SK-N-SH treated with all-trans-retinoic acid at 6 μM for 48 hours (cell line): ENCODE results near the gene CTBP2.

Source experiments
- ATAC-seq: fragments of 200-7000 bp; cut with Tn5 transposase; 3 replicates; pipeline ENCODE4 v1.9.1; 2020; ENCODE audit warnings: mild to moderate bottlenecking, moderate library complexity
- ARNTL ChIP-seq: fragments of 450-650 bp; formaldehyde crosslinking; IDR thresholded peaks from 2 replicates; pipeline ENCODE4 v1.5.0; 2020; ENCODE audit warnings: low read depth, mild to moderate bottlenecking, moderate library complexity, borderline replicate concordance
- BACH2 ChIP-seq: fragments of 250-450 bp; sonication (Bioruptor Pico); IDR thresholded peaks from 2 replicates; pipeline ENCODE4 v1.9.0; 2021; ENCODE audit warnings: mild to moderate bottlenecking, borderline replicate concordance
- ESRRG ChIP-seq: fragments of 250-450 bp; sonication (Bioruptor Pico); IDR thresholded peaks from 2 replicates; pipeline ENCODE4 v1.6.1; 2021; ENCODE audit warnings: mild to moderate bottlenecking
- GLIS3 ChIP-seq: fragments of 250-450 bp; sonication (Bioruptor Pico); IDR thresholded peaks from 2 replicates; pipeline ENCODE4 v1.5.0; 2020; ENCODE audit warnings: mild to moderate bottlenecking, moderate library complexity
- ISL1 ChIP-seq: fragments of 250-450 bp; sonication (Bioruptor Pico); IDR thresholded peaks from 2 replicates; pipeline ENCODE4 v2.1.2; 2022; ENCODE audit warnings: mild to moderate bottlenecking, moderate library complexity
- OSR1 ChIP-seq: fragments of 250-450 bp; sonication (Bioruptor Pico); IDR thresholded peaks from 2 replicates; pipeline ENCODE4 v1.8.0; 2022; ENCODE audit warnings: moderate library complexity, mild to moderate bottlenecking, inconsistent platforms
- SNAI2 ChIP-seq: fragments of 250-450 bp; sonication (Bioruptor Pico); IDR thresholded peaks from 2 replicates; pipeline ENCODE4 v1.5.0; 2020; ENCODE audit warnings: mild to moderate bottlenecking, moderate library complexity
- TOX ChIP-seq: fragments of 250-450 bp; sonication (Bioruptor Pico); IDR thresholded peaks from 2 replicates; pipeline ENCODE4 v1.8.0; 2021; ENCODE audit warnings: mild to moderate bottlenecking, moderate library complexity, borderline replicate concordance
- ZFP30 ChIP-seq: fragments of 450-650 bp; formaldehyde crosslinking; IDR thresholded peaks from 2 replicates; pipeline ENCODE4 v1.5.0; 2022; ENCODE audit warnings: mild to moderate bottlenecking, moderate library complexity
- ZNF565 ChIP-seq: fragments of 450-650 bp; formaldehyde crosslinking; conservative IDR thresholded peaks from 2 replicates; pipeline ENCODE4 v1.5.0; 2020; ENCODE audit warnings: low read depth, mild to moderate bottlenecking, moderate library complexity
- ZNF70 ChIP-seq: fragments of 450-650 bp; formaldehyde crosslinking; IDR thresholded peaks from 2 replicates; pipeline ENCODE4 v1.5.0; 2020; ENCODE audit warnings: mild to moderate bottlenecking, moderate library complexity
- ZNF8 ChIP-seq: fragments of 450-650 bp; formaldehyde crosslinking; IDR thresholded peaks from 2 replicates; pipeline ENCODE4 v1.5.0; 2020; ENCODE audit warnings: mild to moderate bottlenecking, moderate library complexity
- TF ChIP-seq, protein P1 (sequence below): fragments of 250-450 bp; sonication (Bioruptor Pico); IDR thresholded peaks from 2 replicates; pipeline ENCODE4 v1.5.0; 2020; ENCODE audit warnings: mild to moderate bottlenecking, moderate library complexity
- TF ChIP-seq, protein P2 (sequence below): fragments of 250-450 bp; sonication (Bioruptor Pico); IDR thresholded peaks from 2 replicates; pipeline ENCODE4 v1.5.1; 2020; ENCODE audit warnings: low read depth, mild to moderate bottlenecking, moderate library complexity
- TF ChIP-seq, protein P3 (sequence below): fragments of 250-450 bp; sonication (Bioruptor Pico); IDR thresholded peaks from 2 replicates; pipeline ENCODE4 v1.5.1; 2021; ENCODE audit warnings: mild to moderate bottlenecking, moderate library complexity

CTBP2 gene

DNA sequence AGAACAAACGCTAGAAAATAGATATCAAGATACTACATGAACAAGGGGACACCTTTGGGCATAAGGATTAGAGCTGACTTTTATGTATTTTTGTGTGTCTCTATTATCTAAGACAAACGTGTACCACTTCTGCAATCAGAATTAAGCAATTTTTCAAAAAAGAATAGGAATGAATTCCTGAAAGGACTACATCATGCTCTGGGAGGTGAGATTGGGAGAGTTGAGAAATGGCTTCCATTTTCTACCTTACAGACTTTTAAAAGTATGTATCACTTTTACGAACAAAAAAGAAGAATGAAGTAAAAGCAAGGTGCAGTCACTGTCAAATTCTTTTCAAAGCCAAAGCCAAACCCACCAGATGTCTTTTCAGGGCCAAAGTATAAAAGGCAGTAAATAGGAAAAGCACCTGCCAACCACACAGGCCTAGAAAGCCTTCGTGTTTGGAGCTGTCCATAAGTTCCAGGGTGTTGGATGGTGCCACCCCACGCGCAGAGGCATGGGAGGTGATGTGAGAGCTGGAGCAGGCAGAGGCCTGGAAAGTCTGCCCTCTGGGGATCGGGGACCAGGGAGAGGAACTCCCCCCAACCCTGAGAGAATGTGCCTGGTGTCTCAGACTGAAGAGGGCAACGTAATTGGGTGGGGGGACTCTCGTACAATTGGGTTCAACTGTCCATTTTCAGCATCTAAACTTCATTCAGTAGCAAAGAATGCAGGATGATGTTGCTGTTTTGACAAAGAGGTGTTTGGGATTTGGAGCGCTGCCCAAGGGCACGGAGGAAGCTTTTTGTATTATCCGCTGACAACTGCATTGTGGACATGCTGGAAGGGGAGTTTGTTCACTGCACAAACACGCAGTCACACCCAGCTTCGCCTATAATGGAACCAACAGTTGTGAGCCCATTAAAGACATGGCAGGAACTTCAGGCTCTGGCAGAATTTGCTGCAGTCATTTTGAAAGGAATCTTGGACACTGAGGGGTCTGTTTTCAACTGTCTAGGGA is 17.6 kb upstream of the CTBP2 start:
- TF ChIP-seq SNAI2 (no peak), ESRRG (no peak), ZNF565 (CRISPR knock-in tag) (no peak), BACH2 (CRISPR knock-in tag) (no peak), ARNTL (CRISPR knock-in tag) (no peak)
- TF ChIP-seq, protein P1, sequence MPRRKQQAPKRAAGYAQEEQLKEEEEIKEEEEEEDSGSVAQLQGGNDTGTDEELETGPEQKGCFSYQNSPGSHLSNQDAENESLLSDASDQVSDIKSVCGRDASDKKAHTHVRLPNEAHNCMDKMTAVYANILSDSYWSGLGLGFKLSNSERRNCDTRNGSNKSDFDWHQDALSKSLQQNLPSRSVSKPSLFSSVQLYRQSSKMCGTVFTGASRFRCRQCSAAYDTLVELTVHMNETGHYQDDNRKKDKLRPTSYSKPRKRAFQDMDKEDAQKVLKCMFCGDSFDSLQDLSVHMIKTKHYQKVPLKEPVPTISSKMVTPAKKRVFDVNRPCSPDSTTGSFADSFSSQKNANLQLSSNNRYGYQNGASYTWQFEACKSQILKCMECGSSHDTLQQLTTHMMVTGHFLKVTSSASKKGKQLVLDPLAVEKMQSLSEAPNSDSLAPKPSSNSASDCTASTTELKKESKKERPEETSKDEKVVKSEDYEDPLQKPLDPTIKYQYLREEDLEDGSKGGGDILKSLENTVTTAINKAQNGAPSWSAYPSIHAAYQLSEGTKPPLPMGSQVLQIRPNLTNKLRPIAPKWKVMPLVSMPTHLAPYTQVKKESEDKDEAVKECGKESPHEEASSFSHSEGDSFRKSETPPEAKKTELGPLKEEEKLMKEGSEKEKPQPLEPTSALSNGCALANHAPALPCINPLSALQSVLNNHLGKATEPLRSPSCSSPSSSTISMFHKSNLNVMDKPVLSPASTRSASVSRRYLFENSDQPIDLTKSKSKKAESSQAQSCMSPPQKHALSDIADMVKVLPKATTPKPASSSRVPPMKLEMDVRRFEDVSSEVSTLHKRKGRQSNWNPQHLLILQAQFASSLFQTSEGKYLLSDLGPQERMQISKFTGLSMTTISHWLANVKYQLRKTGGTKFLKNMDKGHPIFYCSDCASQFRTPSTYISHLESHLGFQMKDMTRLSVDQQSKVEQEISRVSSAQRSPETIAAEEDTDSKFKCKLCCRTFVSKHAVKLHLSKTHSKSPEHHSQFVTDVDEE (CRISPR knock-in tag) = no peak

DNA sequence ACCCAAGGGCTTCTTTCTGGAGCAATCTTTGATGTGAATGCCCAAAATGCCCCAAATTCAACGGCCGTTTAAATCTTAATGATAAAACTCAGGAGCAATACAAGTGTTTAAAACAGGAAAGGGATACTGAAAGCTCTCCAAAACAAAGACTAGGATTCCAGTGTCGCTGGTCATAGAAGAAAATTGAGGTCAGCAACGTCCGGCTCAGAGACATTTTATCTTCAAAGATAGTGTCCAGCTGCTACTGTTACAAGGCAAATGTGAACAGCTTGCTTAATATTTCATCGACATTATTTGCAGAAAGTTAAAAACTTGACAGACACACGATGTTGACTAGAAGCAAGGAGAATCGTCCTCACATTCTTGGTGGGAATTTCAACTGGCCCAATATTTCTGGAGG is 15.4 kb upstream of the CTBP2 start:
- no peak for ATAC-seq
- TF ChIP-seq ZNF8 (no peak), GLIS3 (CRISPR knock-in tag) (no peak), TOX (no peak), ISL1 (CRISPR knock-in tag) (no peak)
- TF ChIP-seq, protein P2, sequence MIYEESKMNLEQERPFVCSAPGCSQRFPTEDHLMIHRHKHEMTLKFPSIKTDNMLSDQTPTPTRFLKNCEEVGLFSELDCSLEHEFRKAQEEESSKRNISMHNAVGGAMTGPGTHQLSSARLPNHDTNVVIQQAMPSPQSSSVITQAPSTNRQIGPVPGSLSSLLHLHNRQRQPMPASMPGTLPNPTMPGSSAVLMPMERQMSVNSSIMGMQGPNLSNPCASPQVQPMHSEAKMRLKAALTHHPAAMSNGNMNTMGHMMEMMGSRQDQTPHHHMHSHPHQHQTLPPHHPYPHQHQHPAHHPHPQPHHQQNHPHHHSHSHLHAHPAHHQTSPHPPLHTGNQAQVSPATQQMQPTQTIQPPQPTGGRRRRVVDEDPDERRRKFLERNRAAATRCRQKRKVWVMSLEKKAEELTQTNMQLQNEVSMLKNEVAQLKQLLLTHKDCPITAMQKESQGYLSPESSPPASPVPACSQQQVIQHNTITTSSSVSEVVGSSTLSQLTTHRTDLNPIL (CRISPR knock-in tag) = no peak
- TF ChIP-seq, protein P3, sequence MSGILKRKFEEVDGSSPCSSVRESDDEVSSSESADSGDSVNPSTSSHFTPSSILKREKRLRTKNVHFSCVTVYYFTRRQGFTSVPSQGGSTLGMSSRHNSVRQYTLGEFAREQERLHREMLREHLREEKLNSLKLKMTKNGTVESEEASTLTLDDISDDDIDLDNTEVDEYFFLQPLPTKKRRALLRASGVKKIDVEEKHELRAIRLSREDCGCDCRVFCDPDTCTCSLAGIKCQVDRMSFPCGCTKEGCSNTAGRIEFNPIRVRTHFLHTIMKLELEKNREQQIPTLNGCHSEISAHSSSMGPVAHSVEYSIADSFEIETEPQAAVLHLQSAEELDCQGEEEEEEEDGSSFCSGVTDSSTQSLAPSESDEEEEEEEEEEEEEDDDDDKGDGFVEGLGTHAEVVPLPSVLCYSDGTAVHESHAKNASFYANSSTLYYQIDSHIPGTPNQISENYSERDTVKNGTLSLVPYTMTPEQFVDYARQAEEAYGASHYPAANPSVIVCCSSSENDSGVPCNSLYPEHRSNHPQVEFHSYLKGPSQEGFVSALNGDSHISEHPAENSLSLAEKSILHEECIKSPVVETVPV (CRISPR knock-in tag) = no peak
- TF ChIP-seq, all 23 proteins: peak for 0

More for the DNA sequence above, 17.6 kb upstream of the CTBP2 start:
- no peak for ATAC-seq

DNA sequence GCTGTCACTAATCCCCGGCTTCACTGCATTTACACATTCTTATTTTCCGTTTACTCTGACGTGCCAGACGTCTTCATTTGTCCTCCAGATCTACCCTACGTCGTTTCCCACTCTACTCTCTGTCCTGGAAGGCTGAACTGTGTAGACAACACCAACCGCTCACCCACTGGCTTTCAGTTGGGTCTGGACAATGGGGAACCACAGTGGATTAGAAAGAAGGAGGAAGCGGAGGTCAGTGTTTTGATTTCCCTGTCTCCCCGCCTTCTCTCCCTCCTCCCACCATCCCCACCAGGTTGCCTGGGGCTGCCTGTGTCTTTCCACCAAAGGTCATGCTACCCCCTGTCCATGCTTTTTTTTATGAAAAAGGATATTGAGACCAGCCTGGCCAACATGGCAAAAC is 14.0 kb upstream of the CTBP2 start:
- no peak for TF ChIP-seq BACH2 (CRISPR knock-in tag)
- TF ChIP-seq, protein P3 (CRISPR knock-in tag) = no peak
- TF ChIP-seq, protein P1 (CRISPR knock-in tag) = no peak
- TF ChIP-seq TOX = no peak
- no peak for TF ChIP-seq OSR1 (CRISPR knock-in tag)
- ATAC-seq = no peak

DNA sequence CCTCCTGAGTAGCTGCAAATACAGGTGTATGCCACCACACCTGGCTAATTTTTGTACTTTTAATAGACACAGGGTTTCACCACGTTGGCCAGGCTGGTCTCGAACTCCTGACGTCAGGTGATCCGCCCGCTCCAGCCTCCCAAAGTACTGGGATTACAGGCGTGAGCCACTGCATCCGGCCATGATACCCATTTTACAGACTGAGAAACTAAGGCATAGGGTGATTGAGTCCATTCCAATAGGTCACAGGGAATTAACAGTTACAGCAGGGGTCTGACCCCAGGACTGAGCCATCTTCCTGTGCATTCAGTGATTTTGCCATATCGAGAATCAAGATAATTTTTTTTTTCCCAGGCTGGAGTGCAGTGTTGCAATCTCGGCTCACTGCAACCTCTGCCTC is 12.3 kb upstream of the CTBP2 start:
- no peak for TF ChIP-seq ZNF70 (CRISPR knock-in tag)
- no peak for TF ChIP-seq BACH2 (CRISPR knock-in tag)
- no peak for TF ChIP-seq ESRRG
- TF ChIP-seq ZFP30 (CRISPR knock-in tag) = no peak
- no peak for ATAC-seq
